GM21528 (cell line): ENCODE measurements around the gene AMER1.

Experiments
- ATAC-seq: cut with Tn5 transposase; IDR thresholded peaks from one replicate; pipeline ENCODE4 v1.9.1; 2021; ENCODE audit warnings: mild to moderate bottlenecking, moderate library complexity; ENCODE audit not compliant: unreplicated experiment, low FRiP score

AMER1 gene

GRCh38 chrX:64186974-64187761 lies 18.3 kb downstream of the AMER1 start:
- ATAC-seq: no peak

GRCh38 chrX:64184396-64184795 lies 21.1 kb downstream of the AMER1 start:
- ATAC-seq: no peak

- ATAC-seq: no peak
These were observed 23.3 kb downstream of the AMER1 start for GRCh38 chrX:64182208-64182607.

- no peak for ATAC-seq
These were observed 28.6 kb downstream of the AMER1 start for GRCh38 chrX:64176876-64177275.

GRCh38 chrX:64169988-64170387 lies 35.5 kb downstream of the AMER1 start:
- no peak for ATAC-seq

- no peak for ATAC-seq
These were observed 52.7 kb downstream of the AMER1 start for GRCh38 chrX:64152857-64153256.

GRCh38 chrX:64151911-64152310 lies 53.6 kb downstream of the AMER1 start:
- no peak for ATAC-seq

GRCh38 chrX:64150775-64151174 lies 54.7 kb downstream of the AMER1 start:
- no peak for ATAC-seq
